ENCODE results near the gene EXOSC10. TPM values are rescaled to one million over a fixed set of nuclear protein-coding genes. Genes with fewer than 3 reads are reported as not detected.

Gene EXOSC10
- total and polyA plus RNA-seq, 2 of the 13 experiments (the other 11 are each of a cell fraction or from before 2014, with no cell fraction given), result 48.4 to 67.6 TPM

- peak; percentile 24 for ATAC-seq
- TF ChIP-seq ZNF687 (CRISPR knock-in tag; IDR thresholded peaks at IDR 0.05) (peak; percentile 23; the same call in 1 of the 2 replicates), ZNF562 (CRISPR knock-in tag; IDR thresholded peaks at IDR 0.05; ENCODE audit: borderline replicate concordance) (no peak), ZNF768 (CRISPR knock-in tag; IDR thresholded peaks at IDR 0.05) (peak; percentile 81), KDM2A (CRISPR knock-in tag; IDR thresholded peaks at IDR 0.05; ENCODE audit: borderline replicate concordance, low read depth) (peak; percentile 57; the same call in 1 of the 2 replicates), AGO2 (optimal IDR thresholded peaks at IDR 0.05; ENCODE audit: low read depth, low read length) (peak; percentile 93), SNAPC2 (CRISPR knock-in tag; IDR thresholded peaks at IDR 0.05) (no peak), ARNT2 (CRISPR knock-in tag; IDR thresholded peaks at IDR 0.05; ENCODE audit: low read depth) (no peak), ZNF891 (CRISPR knock-in tag; IDR thresholded peaks at IDR 0.05) (peak; percentile 64; the same call in 1 of the 2 replicates), ZC3H4 (CRISPR knock-in tag; IDR thresholded peaks at IDR 0.05; ENCODE audit: borderline replicate concordance) (peak; percentile 73; the same call in 1 of the 2 replicates), ARID2 (CRISPR knock-in tag; IDR thresholded peaks at IDR 0.05; ENCODE audit: borderline replicate concordance) (0 out of 2 replicates have a peak, but pooled peaks have one; percentile 29), ZFP91 (CRISPR knock-in tag; IDR thresholded peaks at IDR 0.05; ENCODE audit: borderline replicate concordance) (peak; percentile 59; the same call in 1 of the 2 replicates), NONO (IDR thresholded peaks at IDR 0.05) (no peak), NONO (CRISPR knock-in tag; conservative IDR thresholded peaks at IDR 0.05) (no peak), CAMTA2 (CRISPR knock-in tag; IDR thresholded peaks at IDR 0.05; ENCODE audit: borderline replicate concordance) (no peak), ZNF230 (CRISPR knock-in tag; IDR thresholded peaks at IDR 0.05) (no peak), NRL (CRISPR knock-in tag; IDR thresholded peaks at IDR 0.05; ENCODE audit: borderline replicate concordance) (peak; percentile 51; the same call in 1 of the 2 replicates), THAP11 (CRISPR knock-in tag; IDR thresholded peaks at IDR 0.05) (no peak)
These were observed 46.6 kb downstream of the EXOSC10 start for GRCh38 chr1:11052839-11053757.

More at GRCh38 chr1:11052839-11053757, 46.6 kb downstream of the EXOSC10 start:
- POLR2A ChIA-PET, result interaction anchor here (2.0 kb wide), 1 partner anchor 8 kb away, joined by 10 read pairs; no protein-coding TSS in a partner anchor
- in situ Hi-C loops (cut with HindIII; ENCODE audit: extremely low pct_ligation_motif_present, low pct_unique_long_range_greater_than_20kb), result no loop called here
- no peak overlapping the region for H3K4me3 ChIP-seq (replicated peaks in 1 of 3; ENCODE audit: insufficient read depth in 1 of 3, low read depth in 2 of 3, low read length in 3 of 3)
- H3K4me1 ChIP-seq (ENCODE audit: insufficient read depth, low read length), result peaks cover 41% of the 10 kb centered on the region
- H3K36me3 ChIP-seq (replicated peaks in 1 of 2; ENCODE audit: control insufficient read depth in 1 of 2, insufficient read depth in 2 of 2, low read length in 2 of 2), result peaks cover 5 to 23% of the 10 kb centered on the region in 2 experiments; a peak in 4 of 5 replicates
- H3K79me2 ChIP-seq (ENCODE audit: insufficient read depth, low read length), result no peaks in the 10 kb centered on the region
- no peaks in the 10 kb centered on the region for H3K27me3 ChIP-seq (ENCODE audit: control insufficient read depth in 1 of 2, insufficient read depth in 2 of 2, low read length in 2 of 2)
- peaks cover 3% of the 10 kb centered on the region; the same call in 1 of the 2 replicates for H4K20me1 ChIP-seq (ENCODE audit: insufficient read depth, low read length)
- H3K4me2 ChIP-seq (ENCODE audit: low read depth, low read length), result no peak overlapping the region
- H3K9me3 ChIP-seq (ENCODE audit: low read length), result no peaks in the 10 kb centered on the region
- DNase-seq (ENCODE audit: low spot score) (no peak), FAIRE-seq (no peak)
- CTCF ChIA-PET (ENCODE audit: low intra/inter-chr PET ratio, low total read pairs), result no interaction called here
- H3K9ac ChIP-seq (ENCODE audit: insufficient read depth, low read depth, low read length), result no peak overlapping the region
- no peak overlapping the region for H2AFZ ChIP-seq (ENCODE audit: low read length)
- intact Hi-C loops (cut with micrococcal nuclease; ENCODE audit: unreplicated experiment), result no loop called here
- H3K27ac ChIP-seq (ENCODE audit: extremely low read length, insufficient read depth, low read length), result no peak overlapping the region
- no TSS peak for BruUV-seq (replicated peaks)
- 64% methylated on average over 6 of the region's 29 CpGs for WGBS (ENCODE audit: low lambda C conversion rate)

Measured in HepG2 (cell line).